OCI-LY1 (cell line): ENCODE measurements around the gene RTL9.

ENCODE experiments used
- H2AFZ ChIP-seq: fragments of 200-600 bp; sonication (generic), shearing (Covaris generic); 2 replicates; pipeline ENCODE4 v1.6.0; 2014; ENCODE audit warnings: antibody characterized with exemption, mild to moderate bottlenecking, low read length
- H3F3A ChIP-seq: fragments of 200-600 bp; sonication (generic), shearing (Covaris generic); 2 replicates; pipeline ENCODE4 v1.6.0; 2014; ENCODE audit warnings: mild to moderate bottlenecking, antibody characterized with exemption, low read length, moderate library complexity; ENCODE audit not compliant: insufficient read depth
- H3K27ac ChIP-seq: fragments of 200-600 bp; sonication (generic); 2 replicates; pipeline ENCODE4 v1.5.1; 2014; ENCODE audit warnings: low read length, mixed run types, mild to moderate bottlenecking, low read depth; ENCODE audit not compliant: poor library complexity, severe bottlenecking
- H3K27me3 ChIP-seq: fragments of 200-600 bp; sonication (generic); 2 replicates; pipeline ENCODE4 v1.6.0; 2014; ENCODE audit warnings: antibody characterized with exemption, mild to moderate bottlenecking, low read length, moderate library complexity; ENCODE audit not compliant: insufficient read depth
- H3K36me3 ChIP-seq: fragments of 200-600 bp; sonication (generic); 2 replicates; pipeline ENCODE4 v1.6.1; 2014; ENCODE audit warnings: mild to moderate bottlenecking, antibody characterized with exemption, low read length, moderate library complexity, mixed read lengths; ENCODE audit not compliant: insufficient read depth
- H3K4me1 ChIP-seq: fragments of 200-600 bp; sonication (generic); 2 replicates; pipeline ENCODE4 v1.5.1; 2014; ENCODE audit warnings: mild to moderate bottlenecking, low read length, moderate library complexity; ENCODE audit not compliant: insufficient read depth, severe bottlenecking
- H3K4me2 ChIP-seq: fragments of 200-600 bp; sonication (generic), shearing (Covaris generic); 2 replicates; pipeline ENCODE4 v1.6.1; 2014; ENCODE audit warnings: low read length
- H3K4me3 ChIP-seq: fragments of 200-600 bp; sonication (generic); 2 replicates; pipeline ENCODE4 v1.5.1; 2014; ENCODE audit warnings: low read length, low read depth, mild to moderate bottlenecking, mixed read lengths; ENCODE audit not compliant: poor library complexity, severe bottlenecking
- H3K79me2 ChIP-seq: fragments of 200-600 bp; shearing (Covaris generic); 2 replicates; pipeline ENCODE4 v1.6.1; 2016; ENCODE audit warnings: mixed run types, low read length, mixed read lengths; ENCODE audit not compliant: insufficient read depth
- H3K9ac ChIP-seq: fragments of 200-600 bp; sonication (generic), shearing (Covaris generic); 2 replicates; pipeline ENCODE4 v1.6.1; 2014; ENCODE audit warnings: mild to moderate bottlenecking, low read length, mixed read lengths
- H3K9me2 ChIP-seq: fragments of 200-600 bp; sonication (generic), shearing (Covaris generic); 2 replicates; pipeline ENCODE4 v1.6.1; 2014; ENCODE audit warnings: low read depth, mild to moderate bottlenecking, low read length, mixed read lengths
- H3K9me3 ChIP-seq: fragments of 200-600 bp; shearing (Covaris generic); 2 replicates; pipeline ENCODE4 v1.6.1; 2014; ENCODE audit warnings: low read length, mixed read lengths
- H4K20me1 ChIP-seq: fragments of 200-600 bp; sonication (generic), shearing (Covaris generic); 2 replicates; pipeline ENCODE4 v1.6.0; 2016; ENCODE audit warnings: mild to moderate bottlenecking, low read length; ENCODE audit not compliant: insufficient read depth
- EZH2 ChIP-seq: fragments of 200-600 bp; sonication (generic), shearing (Covaris generic); IDR thresholded peaks from 2 replicates; pipeline ENCODE4 v1.8.0; 2017; ENCODE audit warnings: borderline replicate concordance, mixed run types, mild to moderate bottlenecking, antibody characterized with exemption, low read length, moderate library complexity, mixed read lengths
- TF ChIP-seq, protein P1 (sequence below): fragments of 200-600 bp; sonication (generic), shearing (Covaris generic); IDR thresholded peaks from 2 replicates; pipeline ENCODE4 v1.5.1; 2017; ENCODE audit warnings: mild to moderate bottlenecking, antibody characterized with exemption, low read length, moderate library complexity, mixed read lengths

RTL9 gene

GRCh38 chrX:110320381-110320987 is 38.2 kb upstream of the RTL9 start:
- Histone ChIP-seq H2AFZ (no peak overlapping the region), H3K4me3 (no peak overlapping the region), H3K27ac (no peak overlapping the region), H3K36me3 (no peaks in the 10 kb centered on the region), H3K9me2 (no peaks in the 10 kb centered on the region), H3F3A (no peaks in the 10 kb centered on the region), H3K9ac (no peak overlapping the region), H3K9me3 (no peaks in the 10 kb centered on the region), H3K79me2 (peaks cover 19% of the 10 kb centered on the region), H3K4me2 (no peak overlapping the region), H3K4me1 (peaks cover 26% of the 10 kb centered on the region), H4K20me1 (no peaks in the 10 kb centered on the region), H3K27me3 (no peaks in the 10 kb centered on the region)
- TF ChIP-seq, protein P1, sequence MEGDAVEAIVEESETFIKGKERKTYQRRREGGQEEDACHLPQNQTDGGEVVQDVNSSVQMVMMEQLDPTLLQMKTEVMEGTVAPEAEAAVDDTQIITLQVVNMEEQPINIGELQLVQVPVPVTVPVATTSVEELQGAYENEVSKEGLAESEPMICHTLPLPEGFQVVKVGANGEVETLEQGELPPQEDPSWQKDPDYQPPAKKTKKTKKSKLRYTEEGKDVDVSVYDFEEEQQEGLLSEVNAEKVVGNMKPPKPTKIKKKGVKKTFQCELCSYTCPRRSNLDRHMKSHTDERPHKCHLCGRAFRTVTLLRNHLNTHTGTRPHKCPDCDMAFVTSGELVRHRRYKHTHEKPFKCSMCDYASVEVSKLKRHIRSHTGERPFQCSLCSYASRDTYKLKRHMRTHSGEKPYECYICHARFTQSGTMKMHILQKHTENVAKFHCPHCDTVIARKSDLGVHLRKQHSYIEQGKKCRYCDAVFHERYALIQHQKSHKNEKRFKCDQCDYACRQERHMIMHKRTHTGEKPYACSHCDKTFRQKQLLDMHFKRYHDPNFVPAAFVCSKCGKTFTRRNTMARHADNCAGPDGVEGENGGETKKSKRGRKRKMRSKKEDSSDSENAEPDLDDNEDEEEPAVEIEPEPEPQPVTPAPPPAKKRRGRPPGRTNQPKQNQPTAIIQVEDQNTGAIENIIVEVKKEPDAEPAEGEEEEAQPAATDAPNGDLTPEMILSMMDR, result no peak; the same call in 1 of the 2 replicates
- TF ChIP-seq EZH2, result no peak

GRCh38 chrX:110321081-110321480 is 37.6 kb upstream of the RTL9 start:
- Histone ChIP-seq H3F3A (no peaks in the 10 kb centered on the region), H2AFZ (no peak overlapping the region), H3K27me3 (no peaks in the 10 kb centered on the region), H3K79me2 (peaks cover 13% of the 10 kb centered on the region), H4K20me1 (no peaks in the 10 kb centered on the region), H3K27ac (no peak overlapping the region), H3K4me1 (peaks cover 20% of the 10 kb centered on the region), H3K9ac (no peak overlapping the region), H3K4me2 (no peak overlapping the region), H3K36me3 (no peaks in the 10 kb centered on the region), H3K4me3 (no peak overlapping the region), H3K9me3 (no peaks in the 10 kb centered on the region), H3K9me2 (no peaks in the 10 kb centered on the region)
- TF ChIP-seq, protein P1, result no peak
- TF ChIP-seq EZH2, result no peak

- Histone ChIP-seq H3K9ac (no peak overlapping the region), H2AFZ (no peak overlapping the region), H4K20me1 (no peaks in the 10 kb centered on the region), H3K36me3 (no peaks in the 10 kb centered on the region), H3K4me2 (no peak overlapping the region), H3K79me2 (peaks cover 7% of the 10 kb centered on the region), H3F3A (no peaks in the 10 kb centered on the region), H3K9me2 (no peaks in the 10 kb centered on the region), H3K4me1 (peaks cover 15% of the 10 kb centered on the region), H3K27me3 (no peaks in the 10 kb centered on the region), H3K27ac (no peak overlapping the region), H3K4me3 (no peak overlapping the region), H3K9me3 (no peaks in the 10 kb centered on the region)
- TF ChIP-seq, protein P1, result no peak
- no peak for TF ChIP-seq EZH2
Measured at GRCh38 chrX:110321670-110322069, 37.0 kb upstream of the RTL9 start.
